ENCODE measurements around the gene RGS3.
"Not testable (repeated sequence)": the region's sequence is repeated elsewhere in the genome, so short reads cannot be mapped to it uniquely, and the experiment has no call there.

RGS3 gene

GRCh38 chr9:113532809-113533190, 69.3 kb downstream of the RGS3 start:
- DNase-seq, result no peak

GRCh38 chr9:113533335-113534225, 70.1 kb downstream of the RGS3 start:
- DNase-seq, result no peak

- DNase-seq, result no peak
These were observed 72.2 kb downstream of the RGS3 start for GRCh38 chr9:113535756-113536155.

GRCh38 chr9:113536166-113536482, 72.6 kb downstream of the RGS3 start:
- no peak for DNase-seq

GRCh38 chr9:113536483-113537228, 73.1 kb downstream of the RGS3 start:
- DNase-seq, result no peak

- no peak for DNase-seq
These were observed 73.8 kb downstream of the RGS3 start for GRCh38 chr9:113537229-113537810.

- DNase-seq, result no peak
These were observed 74.6 kb downstream of the RGS3 start for GRCh38 chr9:113538131-113538530.

GRCh38 chr9:113538701-113539430, 75.3 kb downstream of the RGS3 start:
- DNase-seq, result no peak

GRCh38 chr9:113540466-113540865, 76.9 kb downstream of the RGS3 start:
- DNase-seq, result no peak

GRCh38 chr9:113541019-113541900, 77.7 kb downstream of the RGS3 start:
- no peak for DNase-seq

- DNase-seq, result no peak
These were observed 78.5 kb downstream of the RGS3 start for GRCh38 chr9:113542006-113542405.

GRCh38 chr9:113542741-113543140, 79.2 kb downstream of the RGS3 start:
- DNase-seq, result no peak

- no peak for DNase-seq
These were observed 79.9 kb downstream of the RGS3 start for GRCh38 chr9:113543296-113543981.

- no peak for DNase-seq
These were observed 80.4 kb downstream of the RGS3 start for GRCh38 chr9:113543982-113544303.

GRCh38 chr9:113545068-113545467, 81.5 kb downstream of the RGS3 start:
- no peak for DNase-seq

- DNase-seq, result no peak
These were observed 83.0 kb downstream of the RGS3 start for GRCh38 chr9:113546566-113546965.

GRCh38 chr9:113547501-113547900, 84.0 kb downstream of the RGS3 start:
- no peak for DNase-seq

GRCh38 chr9:113548221-113549041, 84.9 kb downstream of the RGS3 start:
- DNase-seq, result peak in 1 of 5 experiments; percentile 15

GRCh38 chr9:113549892-113550291, 86.4 kb downstream of the RGS3 start:
- DNase-seq, result not testable (repeated sequence)

- no peak for DNase-seq
These were observed 93.5 kb downstream of the RGS3 start for GRCh38 chr9:113556877-113557593.
